8988T (cell line): ENCODE data around the gene ECEL1.

Source experiments
- DNase-seq: peaks from one replicate; pipeline ENCODE4 v3.0.0; 2011

The ECEL1 gene

GRCh38 chr2:232483311-232483922, 4.2 kb downstream of the ECEL1 start:
- peak; percentile 14 for DNase-seq

- DNase-seq = peak; percentile 11
These were observed 5.1 kb downstream of the ECEL1 start for GRCh38 chr2:232482301-232483238.

- DNase-seq = peak; percentile 14
These were observed 6.1 kb downstream of the ECEL1 start for GRCh38 chr2:232481322-232482140.

- DNase-seq = peak; percentile 27
These were observed 7.1 kb downstream of the ECEL1 start for GRCh38 chr2:232480201-232481190.

- peak; percentile 60 for DNase-seq
These were observed 8.1 kb downstream of the ECEL1 start for GRCh38 chr2:232479341-232480200.

GRCh38 chr2:232478571-232479340, 8.9 kb downstream of the ECEL1 start:
- peak; percentile 17 for DNase-seq

- peak; percentile 16 for DNase-seq
These were observed 9.7 kb downstream of the ECEL1 start for GRCh38 chr2:232477751-232478510.

- peak; percentile 9 for DNase-seq
These were observed 10.8 kb downstream of the ECEL1 start for GRCh38 chr2:232476791-232477190.

GRCh38 chr2:232476045-232476444, 11.6 kb downstream of the ECEL1 start:
- DNase-seq = peak; percentile 3

- peak; percentile 3 for DNase-seq
These were observed 14.2 kb downstream of the ECEL1 start for GRCh38 chr2:232473467-232473890.

- DNase-seq = no peak
These were observed 21.4 kb downstream of the ECEL1 start for GRCh38 chr2:232466221-232466620.

- no peak for DNase-seq
These were observed 22.6 kb downstream of the ECEL1 start for GRCh38 chr2:232465061-232465460.

GRCh38 chr2:232464544-232464885, 23.1 kb downstream of the ECEL1 start:
- DNase-seq = no peak

- DNase-seq = peak; percentile 1
These were observed 23.7 kb downstream of the ECEL1 start for GRCh38 chr2:232463701-232464543.

- DNase-seq = no peak
These were observed 27.5 kb downstream of the ECEL1 start for GRCh38 chr2:232460171-232460570.

- peak; percentile 10 for DNase-seq
These were observed 28.1 kb downstream of the ECEL1 start for GRCh38 chr2:232459419-232460035.

- DNase-seq = peak; percentile 9
These were observed 28.8 kb downstream of the ECEL1 start for GRCh38 chr2:232458661-232459418.
